Measurements from ENCODE around the gene TTC28.
"Not testable (repeated sequence)": the region's sequence is repeated elsewhere in the genome, so short reads cannot be mapped to it uniquely, and the experiment has no call there.

Gene TTC28

GRCh38 chr22:28406246-28406645, 273.4 kb downstream of the TTC28 start:
- no peak for DNase-seq (ENCODE audit: low read depth)

- DNase-seq (ENCODE audit: low read depth): no peak
Measured at GRCh38 chr22:28405588-28405987, 274.1 kb downstream of the TTC28 start.

- no peak for DNase-seq (ENCODE audit: low read depth)
Measured at GRCh38 chr22:28402539-28402938, 277.1 kb downstream of the TTC28 start.

- DNase-seq (ENCODE audit: low read depth): no peak
Measured at GRCh38 chr22:28402060-28402459, 277.6 kb downstream of the TTC28 start.

- no peak for DNase-seq (ENCODE audit: low read depth)
Measured at GRCh38 chr22:28398981-28399380, 280.7 kb downstream of the TTC28 start.

- DNase-seq (ENCODE audit: low read depth): no peak
Measured at GRCh38 chr22:28398355-28398754, 281.3 kb downstream of the TTC28 start.

- DNase-seq (ENCODE audit: low read depth): no peak
Measured at GRCh38 chr22:28397306-28397705, 282.3 kb downstream of the TTC28 start.

- DNase-seq (ENCODE audit: low read depth): no peak
Measured at GRCh38 chr22:28395920-28396753, 283.5 kb downstream of the TTC28 start.

- DNase-seq (ENCODE audit: low read depth): no peak
Measured at GRCh38 chr22:28395520-28395919, 284.1 kb downstream of the TTC28 start.

GRCh38 chr22:28394513-28395110, 285.0 kb downstream of the TTC28 start:
- DNase-seq (ENCODE audit: low read depth): no peak

GRCh38 chr22:28381429-28382167, 298.0 kb downstream of the TTC28 start:
- DNase-seq (ENCODE audit: low read depth): no peak

GRCh38 chr22:28379951-28380350, 299.7 kb downstream of the TTC28 start:
- DNase-seq (ENCODE audit: low read depth): no peak

- DNase-seq (ENCODE audit: low read depth): no peak
Measured at GRCh38 chr22:28379075-28379779, 300.4 kb downstream of the TTC28 start.

GRCh38 chr22:28375761-28376534, 303.7 kb downstream of the TTC28 start:
- no peak for DNase-seq (ENCODE audit: low read depth)

- no peak for DNase-seq (ENCODE audit: low read depth)
Measured at GRCh38 chr22:28373831-28374230, 305.8 kb downstream of the TTC28 start.

- DNase-seq (ENCODE audit: low read depth): no peak
Measured at GRCh38 chr22:28369854-28370253, 309.8 kb downstream of the TTC28 start.

- no peak for DNase-seq (ENCODE audit: low read depth)
Measured at GRCh38 chr22:28366856-28367255, 312.8 kb downstream of the TTC28 start.

GRCh38 chr22:28365371-28365770, 314.3 kb downstream of the TTC28 start:
- no peak for DNase-seq (ENCODE audit: low read depth)

GRCh38 chr22:28364105-28364504, 315.5 kb downstream of the TTC28 start:
- not testable (repeated sequence) for DNase-seq (ENCODE audit: low read depth)

GRCh38 chr22:28360939-28361338, 318.7 kb downstream of the TTC28 start:
- no peak for DNase-seq (ENCODE audit: low read depth)

GRCh38 chr22:28358312-28358711, 321.3 kb downstream of the TTC28 start:
- no peak for DNase-seq (ENCODE audit: low read depth)

- DNase-seq (ENCODE audit: low read depth): no peak
Measured at GRCh38 chr22:28357193-28357592, 322.4 kb downstream of the TTC28 start.
